DOHH2 (cell line): ENCODE results near the gene TM4SF4.

Experiments used
- H3F3A ChIP-seq: fragments of 200-600 bp; sonication (generic), shearing (Covaris generic); 2 replicates; pipeline ENCODE4 v1.6.0; 2016; ENCODE audit warnings: antibody characterized with exemption, mild to moderate bottlenecking; ENCODE audit not compliant: control insufficient read depth, insufficient read depth
- H3K27ac ChIP-seq: fragments of 200-600 bp; sonication (generic); 2 replicates; pipeline ENCODE4 v1.5.1; 2014; ENCODE audit warnings: low read depth, mild to moderate bottlenecking, low read length, moderate library complexity
- H3K27me3 ChIP-seq: fragments of 200-600 bp; sonication (generic); 2 replicates; pipeline ENCODE4 v1.6.1; 2014; ENCODE audit warnings: mild to moderate bottlenecking, low read length, mixed read lengths; ENCODE audit not compliant: control insufficient read depth
- H3K36me3 ChIP-seq: fragments of 200-600 bp; sonication (generic); 2 replicates; pipeline ENCODE4 v1.6.1; 2014; ENCODE audit warnings: mild to moderate bottlenecking, low read length, moderate library complexity, mixed read lengths; ENCODE audit not compliant: control insufficient read depth
- H3K4me1 ChIP-seq: fragments of 200-600 bp; sonication (generic); 2 replicates; pipeline ENCODE4 v1.6.1; 2014; ENCODE audit warnings: mild to moderate bottlenecking, low read length, mixed read lengths; ENCODE audit not compliant: control insufficient read depth
- H3K4me2 ChIP-seq: fragments of 200-600 bp; sonication (generic); 2 replicates; pipeline ENCODE4 v1.6.0; 2014; ENCODE audit warnings: mild to moderate bottlenecking, low read length, moderate library complexity
- H3K4me3 ChIP-seq: fragments of 200-600 bp; sonication (generic); 2 replicates; pipeline ENCODE4 v1.5.1; 2014; ENCODE audit warnings: mild to moderate bottlenecking, low read length, mixed read lengths
- H3K79me2 ChIP-seq: fragments of 200-600 bp; sonication (generic); 2 replicates; pipeline ENCODE4 v1.6.1; 2014; ENCODE audit warnings: mild to moderate bottlenecking, low read length, mixed read lengths; ENCODE audit not compliant: control insufficient read depth
- H3K9me2 ChIP-seq: fragments of 200-600 bp; sonication (generic); replicated peaks from 2 replicates; pipeline ENCODE4 v1.6.1; 2014; ENCODE audit warnings: mild to moderate bottlenecking, low read length, mixed read lengths; ENCODE audit not compliant: control insufficient read depth
- H3K9me3 ChIP-seq: fragments of 200-600 bp; sonication (generic); 2 replicates; pipeline ENCODE4 v1.6.1; 2014; ENCODE audit warnings: antibody characterized with exemption, low read length, mixed read lengths; ENCODE audit not compliant: control insufficient read depth, insufficient read depth
- H4K20me1 ChIP-seq: fragments of 200-600 bp; sonication (generic); 2 replicates; pipeline ENCODE4 v1.6.0; 2014; ENCODE audit warnings: low read depth, mild to moderate bottlenecking, antibody characterized with exemption, low read length, moderate library complexity; ENCODE audit not compliant: control insufficient read depth, insufficient read depth
- CTCF ChIP-seq: fragments of 200-600 bp; sonication (generic); IDR thresholded peaks from one replicate; pipeline ENCODE4 v1.5.1; 2014; ENCODE audit warnings: antibody characterized with exemption, mild to moderate bottlenecking, low read depth, low read length; ENCODE audit not compliant: poor library complexity, severe bottlenecking
- EZH2phosphoT487 ChIP-seq: fragments of 200-600 bp; sonication (generic); IDR thresholded peaks from 2 replicates; pipeline ENCODE4 v1.6.1; 2017; ENCODE audit warnings: borderline replicate concordance, mild to moderate bottlenecking, antibody characterized with exemption, low read length, moderate library complexity, mixed read lengths

The TM4SF4 gene

GRCh38 chr3:149452036-149452435, 22.5 kb upstream of the TM4SF4 start:
- Histone ChIP-seq H3K9me3 (peaks cover 8% of the 10 kb centered on the region; the same call in 1 of the 2 replicates), H3K27me3 (no peaks in the 10 kb centered on the region), H3K4me3 (no peak overlapping the region), H3K4me2 (no peak overlapping the region), H4K20me1 (no peaks in the 10 kb centered on the region), H3K27ac (no peak overlapping the region), H3F3A (no peaks in the 10 kb centered on the region), H3K36me3 (no peaks in the 10 kb centered on the region), H3K4me1 (no peaks in the 10 kb centered on the region), H3K79me2 (no peaks in the 10 kb centered on the region), H3K9me2 (no peaks in the 10 kb centered on the region)
- TF ChIP-seq CTCF (no peak), EZH2phosphoT487 (no peak)

DNA sequence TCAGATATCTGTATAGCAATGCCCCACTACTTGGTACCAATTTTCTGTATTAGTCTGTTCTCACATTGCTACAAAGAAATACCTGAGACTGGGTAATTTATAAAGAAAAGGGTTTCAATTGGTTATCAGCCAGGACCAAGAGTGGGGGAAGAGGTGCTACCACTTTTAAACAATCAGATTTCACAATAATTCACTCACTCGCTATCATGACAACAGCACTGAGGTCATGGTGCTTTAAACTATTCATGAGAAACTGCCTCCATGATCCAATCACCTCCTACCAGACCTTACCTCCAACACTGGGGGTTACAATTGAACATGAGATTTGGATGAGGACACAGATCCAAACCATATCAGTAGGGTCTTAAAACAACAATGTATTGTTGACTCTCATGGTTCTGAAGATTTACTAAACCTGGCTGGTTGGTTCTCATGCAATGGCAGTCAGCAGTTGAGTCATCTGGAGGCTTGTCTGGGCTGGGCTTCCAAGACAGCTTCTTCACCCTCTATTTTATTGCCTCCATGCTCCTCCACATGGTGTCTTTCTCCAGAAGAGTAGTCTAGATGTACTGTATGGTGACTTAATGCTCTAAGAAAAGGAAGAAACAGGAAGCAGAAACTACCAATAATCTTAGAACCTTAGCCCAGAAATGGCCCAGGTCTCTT, 21.2 kb upstream of the TM4SF4 start:
- Histone ChIP-seq H3K4me3 (no peak overlapping the region), H4K20me1 (no peaks in the 10 kb centered on the region), H3K36me3 (no peaks in the 10 kb centered on the region), H3K27me3 (no peaks in the 10 kb centered on the region), H3K4me2 (no peak overlapping the region), H3K79me2 (no peaks in the 10 kb centered on the region), H3F3A (no peaks in the 10 kb centered on the region), H3K27ac (no peak overlapping the region), H3K4me1 (no peaks in the 10 kb centered on the region), H3K9me3 (peaks cover 8% of the 10 kb centered on the region; the same call in 1 of the 2 replicates), H3K9me2 (no peaks in the 10 kb centered on the region)
- no peak for TF ChIP-seq EZH2phosphoT487
- no peak for TF ChIP-seq CTCF

GRCh38 chr3:149454746-149455145, 19.8 kb upstream of the TM4SF4 start:
- no peak overlapping the region for H3K4me2 ChIP-seq
- H3K4me1 ChIP-seq = no peaks in the 10 kb centered on the region
- no peaks in the 10 kb centered on the region for H3K79me2 ChIP-seq
- no peak overlapping the region for H3K27ac ChIP-seq
- no peaks in the 10 kb centered on the region for H4K20me1 ChIP-seq
- H3K9me2 ChIP-seq = no peaks in the 10 kb centered on the region
- no peaks in the 10 kb centered on the region for H3K36me3 ChIP-seq
- H3K9me3 ChIP-seq = peaks cover 8% of the 10 kb centered on the region; the same call in 1 of the 2 replicates
- no peak overlapping the region for H3K4me3 ChIP-seq
- no peak for TF ChIP-seq CTCF
- no peak for TF ChIP-seq EZH2phosphoT487
- H3K27me3 ChIP-seq = no peaks in the 10 kb centered on the region
- no peaks in the 10 kb centered on the region for H3F3A ChIP-seq

- Histone ChIP-seq H3K4me1 (no peaks in the 10 kb centered on the region), H3K9me3 (peaks cover 8% of the 10 kb centered on the region; the same call in 1 of the 2 replicates), H3K36me3 (no peaks in the 10 kb centered on the region), H3F3A (no peaks in the 10 kb centered on the region), H3K79me2 (no peaks in the 10 kb centered on the region), H4K20me1 (no peaks in the 10 kb centered on the region), H3K27me3 (no peaks in the 10 kb centered on the region), H3K9me2 (no peaks in the 10 kb centered on the region), H3K27ac (no peak overlapping the region), H3K4me2 (no peak overlapping the region), H3K4me3 (no peak overlapping the region)
- TF ChIP-seq CTCF = no peak
- no peak for TF ChIP-seq EZH2phosphoT487
Observed at GRCh38 chr3:149455366-149455765, 19.1 kb upstream of the TM4SF4 start.
